Common myeloid progenitor, CD34-positive (primary cell): Measurements from ENCODE around the gene ACTA1. TPM values are rescaled to one million over a fixed set of nuclear protein-coding genes. Genes with fewer than 3 reads are reported as not detected.
"Not testable (repeated sequence)": the region's sequence is repeated elsewhere in the genome, so short reads cannot be mapped to it uniquely, and the experiment has no call there.

ENCODE experiments used
- CTCF ChIA-PET: fragments of 350-600 bp; sonication (Branson Sonifier 250); formaldehyde crosslinking; loops from one replicate; lab custom pipeline; 2021; ENCODE audit warnings: antibody characterized with exemption; lab: Charles Lee
- POLR2A ChIA-PET: fragments of 350-600 bp; sonication (Branson Sonifier 250); formaldehyde crosslinking; loops from one replicate; lab custom pipeline; 2021; ENCODE audit warnings: antibody characterized with exemption; lab: Charles Lee
- DNase-seq, 3 donors: peaks; one replicate each; pipeline versions ENCODE4 v3.0.0 to v3.0.0-alpha.2; 2013
- H3K27ac ChIP-seq, 2 experiments: 1 replicate in 1 of 2; 2 replicates in 1 of 2; pipeline ENCODE4 v1.7.0; 2013; ENCODE audit warnings: inconsistent platforms in 2 of 2, low read length in 2 of 2, mild to moderate bottlenecking in 2 of 2, low read depth in 1 of 2, moderate library complexity in 1 of 2; ENCODE audit not compliant: severe bottlenecking in 2 of 2, insufficient read depth in 1 of 2, poor library complexity in 1 of 2
- H3K27me3 ChIP-seq, 5 experiments: replicated peaks in 2 of 5; 1 replicate in 3 of 5; 2 replicates in 2 of 5; pipeline versions ENCODE4 v1.6.1 to v1.7.0; 2013; ENCODE audit warnings: low read length in 4 of 5, mild to moderate bottlenecking in 2 of 5, moderate library complexity in 2 of 5, inconsistent platforms in 1 of 5; ENCODE audit not compliant: insufficient read depth in 5 of 5, control insufficient read depth in 4 of 5
- H3K36me3 ChIP-seq, 4 experiments: 1 replicate in 2 of 4; 2 replicates in 2 of 4; pipeline versions ENCODE4 v1.6.1 to v1.7.0; 2013; ENCODE audit warnings: low read length in 3 of 4, control low read depth in 1 of 4, mild to moderate bottlenecking in 1 of 4; ENCODE audit not compliant: control insufficient read depth in 4 of 4, insufficient read depth in 4 of 4
- H3K4me1 ChIP-seq, 4 experiments: 1 replicate in 3 of 4; 2 replicates in 1 of 4; pipeline versions ENCODE4 v1.6.1 to v1.7.1; 2013; ENCODE audit warnings: low read length in 3 of 4, mild to moderate bottlenecking in 3 of 4, control low read depth in 1 of 4, inconsistent platforms in 1 of 4, moderate library complexity in 1 of 4; ENCODE audit not compliant: control insufficient read depth in 4 of 4, insufficient read depth in 4 of 4; ENCODE audit errors: control extremely low read depth in 1 of 4
- H3K4me3 ChIP-seq, 7 experiments: 1 replicate in 4 of 7; 2 replicates in 3 of 7; pipeline versions ENCODE4 v1.5.1 to v1.7.0; 2013; ENCODE audit warnings: mild to moderate bottlenecking in 7 of 7, low read length in 6 of 7, moderate library complexity in 6 of 7, inconsistent platforms in 2 of 7, low read depth in 2 of 7, control low read depth in 1 of 7; ENCODE audit not compliant: insufficient read depth in 4 of 7, control insufficient read depth in 1 of 7; ENCODE audit errors: extremely low read depth in 1 of 7
- H3K9me3 ChIP-seq, 5 experiments: 1 replicate in 4 of 5; 2 replicates in 1 of 5; pipeline versions ENCODE4 v1.6.1 to v1.7.1; 2013; ENCODE audit warnings: low read length in 4 of 5, mild to moderate bottlenecking in 2 of 5, inconsistent platforms in 1 of 5, low read depth in 1 of 5, moderate library complexity in 1 of 5; ENCODE audit not compliant: control insufficient read depth in 4 of 5, insufficient read depth in 2 of 5; ENCODE audit errors: control extremely low read depth in 1 of 5
- WGBS: methylation state at CpG from one replicate; pipeline ENCODE4 v1.1.5; 2013; ENCODE audit not compliant: insufficient coverage; 5-methylcytosine and 5-hydroxymethylcytosine counted together
- polyA plus RNA-seq: library from polyadenylated mRNA; unstranded; fragments of 120-200 nt; gene quantifications from one replicate; pipeline ENCODE4 v1.2.1, GENCODE V29; 2013

The ACTA1 gene
- polyA plus RNA-seq: 0.11 TPM

- Histone ChIP-seq H3K36me3 (no peaks in the 10 kb centered on the region), H3K9me3 (no peaks in the 10 kb centered on the region), H3K4me1 (peaks cover 0 to 23% (median 12%) of the 10 kb centered on the region in 4 experiments), H3K4me3 (peak within 1 kb of the TSS in 1 of 7 experiments; percentile 10), H3K27me3 (peaks cover under 1 to 83% (median 51%) of the 10 kb centered on the region in 5 experiments), H3K27ac (no peak within 1 kb of the TSS)
- 3% methylated on average over 39 of the region's 51 CpGs for WGBS
- DNase-seq: no peak
- ChIA-PET CTCF (no interaction called here), POLR2A (no interaction called here)
Observed at GRCh38 chr1:229434005-229434640, at the start of gene ACTA1. Gene ACTA1 (minus strand): TSS chr1:229434094. CDS start chr1:229433115, 979 bp downstream.

DNA sequence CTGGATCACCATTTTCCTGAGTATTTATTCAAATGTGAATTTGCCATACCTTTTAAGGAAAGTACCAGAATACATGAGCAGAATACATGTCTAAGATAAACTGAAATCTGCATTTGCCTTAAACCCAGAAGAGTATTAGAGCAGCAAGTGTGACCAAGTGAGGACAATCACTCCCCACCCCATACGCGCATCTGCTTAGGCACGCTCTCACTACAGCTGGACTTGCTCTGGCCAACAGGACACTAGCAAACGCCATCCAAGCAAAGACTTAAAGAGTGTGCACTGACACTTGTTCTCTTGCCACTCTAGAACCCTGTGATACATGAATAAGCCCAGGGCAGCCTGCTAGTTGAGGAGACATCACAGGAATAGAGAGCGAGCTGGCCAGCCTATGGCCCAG is 48.6 kb upstream of the ACTA1 start:
- H3K36me3 ChIP-seq: peaks cover 22 to 68% (median 55%) of the 10 kb centered on the region in 4 experiments

GRCh38 chr1:229480495-229480894 is 46.6 kb upstream of the ACTA1 start:
- POLR2A ChIA-PET: interaction anchor here (0.7 kb wide), 1 partner anchor 864 kb away, joined by 3 read pairs; no protein-coding TSS in a partner anchor
- Histone ChIP-seq H3K27me3 (no peaks in the 10 kb centered on the region), H3K9me3 (no peaks in the 10 kb centered on the region), H3K27ac (no peak overlapping the region), H3K36me3 (peaks cover 11 to 64% (median 45%) of the 10 kb centered on the region in 4 experiments), H3K4me3 (no peak overlapping the region), H3K4me1 (peaks cover 0 to 2% (median 0%) of the 10 kb centered on the region in 4 experiments)
- WGBS: 90% methylated on average over 2 of the region's 7 CpGs
- DNase-seq: peak in 1 of 3 donors; percentile 8
- CTCF ChIA-PET: interaction anchor here (0.6 to 9.1 kb wide), 5 partner anchors 11 to 812 kb away, joined by 3 to 130 read pairs (median 4); no protein-coding TSS in a partner anchor

More for the DNA sequence above, 48.6 kb upstream of the ACTA1 start:
- ChIA-PET CTCF (interaction anchor here (0.9 to 9.1 kb wide), 10 partner anchors 10 to 832 kb away, joined by 3 to 130 read pairs (median 6); no protein-coding TSS in a partner anchor), POLR2A (no interaction called here)
- no peaks in the 10 kb centered on the region for H3K27me3 ChIP-seq
- H3K27ac ChIP-seq: no peak overlapping the region
- no peak overlapping the region for H3K4me3 ChIP-seq
- H3K4me1 ChIP-seq: peaks cover 0 to 2% (median 0%) of the 10 kb centered on the region in 4 experiments
- no peak for DNase-seq
- WGBS: 98% methylated on average over 5 of the region's 5 CpGs
- H3K9me3 ChIP-seq: no peaks in the 10 kb centered on the region

DNA sequence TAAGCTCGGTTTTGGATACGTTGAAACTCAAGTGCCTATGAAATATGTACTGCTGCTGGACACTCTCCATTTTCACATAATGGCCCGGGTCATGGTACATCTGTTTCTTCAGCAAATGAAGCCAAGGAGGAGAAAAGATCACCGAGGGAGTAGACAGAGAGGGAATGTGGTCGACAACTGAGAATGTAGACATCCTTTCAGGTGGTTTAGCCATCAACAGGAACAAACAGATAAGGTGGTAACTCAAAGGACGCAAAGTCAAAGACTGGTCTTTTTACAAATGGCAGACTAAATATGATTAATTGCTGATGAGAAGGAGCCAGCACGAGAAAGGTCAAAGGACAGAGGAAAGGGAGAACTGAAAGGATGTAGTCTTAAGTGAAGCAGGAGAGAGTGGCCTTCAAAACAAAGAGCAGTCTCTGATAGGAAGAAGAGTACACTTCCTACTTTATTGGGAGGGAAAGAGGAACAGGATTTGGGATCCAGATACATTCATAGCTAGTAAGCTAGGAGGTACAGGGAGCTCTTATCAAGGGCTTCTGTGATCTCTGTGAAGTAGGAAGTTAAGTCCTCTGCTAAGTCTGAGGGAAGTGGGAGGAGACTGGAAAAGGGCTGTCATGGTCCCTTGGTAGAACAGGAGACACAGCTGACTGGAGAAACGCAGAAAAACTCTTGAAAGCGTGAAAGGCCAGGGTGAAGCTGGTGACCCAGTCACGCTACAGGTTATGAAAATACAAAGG is 45.9 kb upstream of the ACTA1 start:
- 88% methylated on average over 9 of the region's 10 CpGs for WGBS
- Histone ChIP-seq H3K36me3 (peaks cover 13 to 65% (median 44%) of the 10 kb centered on the region in 4 experiments), H3K4me1 (peaks cover 0 to 2% (median 0%) of the 10 kb centered on the region in 4 experiments), H3K9me3 (no peaks in the 10 kb centered on the region), H3K27me3 (no peaks in the 10 kb centered on the region), H3K27ac (no peak overlapping the region), H3K4me3 (no peak overlapping the region)
- CTCF ChIA-PET: interaction anchor here (0.7 to 9.1 kb wide), 4 partner anchors 16 to 815 kb away, joined by 4 to 130 read pairs (median 4); no protein-coding TSS in a partner anchor
- peak; percentile 6 to 16 (median 9) for DNase-seq
- POLR2A ChIA-PET: no interaction called here

- H3K4me3 ChIP-seq: no peak overlapping the region
- no peak overlapping the region for H3K27ac ChIP-seq
- H3K36me3 ChIP-seq: peaks cover 15 to 63% (median 49%) of the 10 kb centered on the region in 4 experiments
- H3K9me3 ChIP-seq: no peaks in the 10 kb centered on the region
- POLR2A ChIA-PET: no interaction called here
- WGBS: 100% methylated on average over 1 of the region's 1 CpG
- no peak for DNase-seq
- CTCF ChIA-PET: interaction anchor here (9.1 kb wide), 1 partner anchor 221 kb away, joined by 130 read pairs; no protein-coding TSS in a partner anchor
- no peaks in the 10 kb centered on the region for H3K27me3 ChIP-seq
- peaks cover 0 to 2% (median 0%) of the 10 kb centered on the region in 4 experiments for H3K4me1 ChIP-seq
Observed at GRCh38 chr1:229478852-229479251, 45.0 kb upstream of the ACTA1 start.

DNA sequence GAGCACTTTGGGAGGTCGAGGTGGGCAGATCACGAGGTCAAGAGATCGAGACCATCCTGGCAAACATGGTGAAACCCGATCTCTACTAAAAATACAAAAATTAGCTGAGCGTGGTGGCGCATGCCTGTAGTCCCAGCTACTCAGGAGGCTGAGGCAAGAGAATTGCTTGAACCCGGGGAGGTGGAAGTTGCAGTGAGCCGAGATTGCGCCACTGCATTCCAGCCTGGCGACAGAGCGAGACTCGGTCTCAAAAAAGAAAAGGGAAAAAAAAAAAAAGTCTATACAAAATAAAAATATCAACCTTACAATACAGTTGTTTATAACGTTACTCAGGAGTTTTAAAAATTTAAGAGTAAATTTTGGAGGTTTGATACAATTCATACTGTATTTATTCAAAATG is 42.0 kb upstream of the ACTA1 start:
- 98% methylated on average over 8 of the region's 13 CpGs for WGBS
- H3K4me3 ChIP-seq, DNase-seq, POLR2A ChIA-PET, H3K27ac ChIP-seq, H3K4me1 ChIP-seq, H3K27me3 ChIP-seq, H3K9me3 ChIP-seq: not testable (repeated sequence)
- CTCF ChIA-PET: interaction anchor here (0.8 to 3.3 kb wide), 3 partner anchors 10 to 218 kb away, joined by 3 to 19 read pairs (median 3); no protein-coding TSS in a partner anchor
- peaks cover 15 to 62% (median 51%) of the 10 kb centered on the region in 4 experiments for H3K36me3 ChIP-seq
